Chondrocyte (in vitro differentiated cells): ENCODE results near the gene SERHL2. TPM values are rescaled to one million over a fixed set of nuclear protein-coding genes. Genes with fewer than 3 reads are reported as not detected.
"Not testable (repeated sequence)": the region's sequence is repeated elsewhere in the genome, so short reads cannot be mapped to it uniquely, and the experiment has no call there.

ENCODE experiments used
- DNase-seq: peaks from one replicate; pipeline ENCODE4 v3.0.0; 2021; ENCODE audit warnings: mixed read lengths, low spot score
- H3K27ac Mint-ChIP-seq: one replicate; pipeline ENCODE4 v1.8.0; 2021; ENCODE audit warnings: mild to moderate bottlenecking, moderate library complexity, mixed read lengths; ENCODE audit not compliant: unreplicated experiment
- H3K27me3 Mint-ChIP-seq: 2 replicates; pipeline ENCODE4 v1.8.0; 2021; ENCODE audit warnings: low read depth, mixed read lengths
- H3K36me3 Mint-ChIP-seq: 2 replicates; pipeline ENCODE4 v1.8.0; 2021; ENCODE audit warnings: low read depth, mixed read lengths
- H3K4me1 Mint-ChIP-seq: 2 replicates; pipeline ENCODE4 v1.8.0; 2021; ENCODE audit warnings: low read depth, mild to moderate bottlenecking, mixed read lengths
- H3K4me3 Mint-ChIP-seq: one replicate; pipeline ENCODE4 v1.8.0; 2021; ENCODE audit warnings: mild to moderate bottlenecking, moderate library complexity, mixed read lengths; ENCODE audit not compliant: unreplicated experiment
- H3K9me3 Mint-ChIP-seq: 2 replicates; pipeline ENCODE4 v1.8.0; 2021; ENCODE audit warnings: low read depth, mixed read lengths
- total RNA-seq: library from RNA; stranded (reverse); gene quantifications from 3 replicates; pipeline ENCODE4 v1.2.1, GENCODE V29; 2021
- TF ChIP-seq, protein P1 (sequence below): fragments of 200-600 bp; sonication (generic); IDR thresholded peaks from 2 replicates; pipeline ENCODE4 v1.5.0; 2021; ENCODE audit warnings: antibody characterized with exemption, mild to moderate bottlenecking, moderate library complexity

Gene SERHL2
- total RNA-seq, 1 donor from 2014 or later: 3.5 TPM

DNA sequence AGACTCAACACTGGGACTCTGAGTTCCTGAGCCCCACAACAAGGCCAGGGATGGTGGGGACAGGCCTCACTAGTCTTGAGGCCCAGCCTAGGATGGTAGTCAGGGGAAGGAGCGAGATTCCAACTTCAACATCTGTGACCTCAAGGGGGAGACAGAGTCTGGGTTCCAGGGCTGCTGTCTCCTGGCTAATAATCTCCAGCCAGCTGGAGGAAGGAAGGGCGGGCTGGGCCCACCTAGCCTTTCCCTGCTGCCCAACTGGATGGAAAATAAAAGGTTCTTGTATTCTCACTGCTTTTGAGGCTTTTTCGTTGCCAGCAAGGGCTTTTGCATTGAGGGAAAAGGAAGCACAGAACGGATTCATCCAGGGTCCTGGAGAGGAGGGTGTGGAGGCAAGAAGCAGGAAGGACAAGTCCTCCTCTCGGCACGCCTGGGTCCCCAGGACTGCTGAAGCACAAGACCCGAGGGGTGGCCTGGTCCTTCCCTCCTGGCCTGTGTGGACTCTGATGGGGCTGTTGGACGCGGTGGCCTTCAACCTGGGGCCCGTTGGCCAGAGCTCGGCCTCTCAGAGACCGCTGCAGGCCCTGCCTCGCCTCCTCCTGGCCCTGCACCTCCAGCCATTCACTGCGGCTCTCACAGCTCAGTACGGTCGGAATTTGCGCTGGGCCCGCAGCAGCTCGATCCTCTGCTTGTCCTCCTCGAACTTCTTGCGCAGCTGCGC lies 41.3 kb upstream of the SERHL2 start:
- H3K36me3 Mint-ChIP-seq: peaks cover 11% of the 10 kb centered on the region
- TF ChIP-seq, protein P1, sequence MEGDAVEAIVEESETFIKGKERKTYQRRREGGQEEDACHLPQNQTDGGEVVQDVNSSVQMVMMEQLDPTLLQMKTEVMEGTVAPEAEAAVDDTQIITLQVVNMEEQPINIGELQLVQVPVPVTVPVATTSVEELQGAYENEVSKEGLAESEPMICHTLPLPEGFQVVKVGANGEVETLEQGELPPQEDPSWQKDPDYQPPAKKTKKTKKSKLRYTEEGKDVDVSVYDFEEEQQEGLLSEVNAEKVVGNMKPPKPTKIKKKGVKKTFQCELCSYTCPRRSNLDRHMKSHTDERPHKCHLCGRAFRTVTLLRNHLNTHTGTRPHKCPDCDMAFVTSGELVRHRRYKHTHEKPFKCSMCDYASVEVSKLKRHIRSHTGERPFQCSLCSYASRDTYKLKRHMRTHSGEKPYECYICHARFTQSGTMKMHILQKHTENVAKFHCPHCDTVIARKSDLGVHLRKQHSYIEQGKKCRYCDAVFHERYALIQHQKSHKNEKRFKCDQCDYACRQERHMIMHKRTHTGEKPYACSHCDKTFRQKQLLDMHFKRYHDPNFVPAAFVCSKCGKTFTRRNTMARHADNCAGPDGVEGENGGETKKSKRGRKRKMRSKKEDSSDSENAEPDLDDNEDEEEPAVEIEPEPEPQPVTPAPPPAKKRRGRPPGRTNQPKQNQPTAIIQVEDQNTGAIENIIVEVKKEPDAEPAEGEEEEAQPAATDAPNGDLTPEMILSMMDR: peak; percentile 60
- not testable (repeated sequence) for H3K27ac Mint-ChIP-seq, H3K9me3 Mint-ChIP-seq, DNase-seq, H3K4me1 Mint-ChIP-seq, H3K4me3 Mint-ChIP-seq, H3K27me3 Mint-ChIP-seq

DNA sequence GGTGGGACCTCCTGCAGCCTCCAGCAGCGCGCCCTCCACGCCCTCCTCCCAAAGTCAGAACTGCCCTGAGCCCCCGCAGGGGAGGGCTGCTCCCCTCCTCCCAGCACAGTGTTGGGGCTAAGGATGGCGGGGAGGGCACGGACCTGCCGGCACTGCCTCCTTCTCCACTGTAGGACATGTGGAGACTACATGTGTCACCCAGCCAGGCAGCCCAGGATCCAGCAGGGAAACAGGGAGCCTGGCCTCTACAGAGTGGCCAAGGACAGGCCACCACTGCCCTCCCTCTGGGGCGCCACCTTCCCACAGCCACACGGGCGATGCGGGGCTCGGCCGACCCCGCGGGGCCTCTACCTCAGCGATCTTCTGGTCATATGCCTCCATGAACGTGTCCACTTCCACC lies 39.4 kb upstream of the SERHL2 start:
- not testable (repeated sequence) for H3K27ac Mint-ChIP-seq, H3K4me1 Mint-ChIP-seq, DNase-seq, H3K4me3 Mint-ChIP-seq, H3K9me3 Mint-ChIP-seq, H3K27me3 Mint-ChIP-seq
- H3K36me3 Mint-ChIP-seq: peaks cover 12% of the 10 kb centered on the region

DNA sequence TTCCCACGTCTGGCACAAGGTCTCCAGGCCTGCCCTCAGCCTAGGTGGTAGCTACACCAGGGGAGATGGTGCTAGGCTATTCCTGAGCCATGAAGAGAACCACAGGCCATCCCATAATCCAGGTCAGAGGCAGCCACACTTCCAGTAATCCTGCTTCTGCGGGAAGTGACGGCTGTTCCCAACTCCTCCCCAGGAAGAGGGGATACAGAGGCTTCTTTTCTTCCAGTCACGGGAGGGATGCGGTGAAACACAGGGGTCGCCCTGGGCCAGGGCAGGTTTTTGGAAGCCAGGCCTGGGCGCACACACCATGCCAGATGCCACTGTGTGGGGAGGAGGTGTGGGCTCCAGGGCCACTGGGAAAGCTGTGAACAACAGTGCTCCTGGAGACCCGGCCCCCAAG lies 38.5 kb upstream of the SERHL2 start:
- not testable (repeated sequence) for H3K27me3 Mint-ChIP-seq, DNase-seq, H3K4me3 Mint-ChIP-seq, H3K9me3 Mint-ChIP-seq, H3K27ac Mint-ChIP-seq
- H3K4me1 Mint-ChIP-seq: peaks cover 13% of the 10 kb centered on the region
- peaks cover 12% of the 10 kb centered on the region for H3K36me3 Mint-ChIP-seq

DNA sequence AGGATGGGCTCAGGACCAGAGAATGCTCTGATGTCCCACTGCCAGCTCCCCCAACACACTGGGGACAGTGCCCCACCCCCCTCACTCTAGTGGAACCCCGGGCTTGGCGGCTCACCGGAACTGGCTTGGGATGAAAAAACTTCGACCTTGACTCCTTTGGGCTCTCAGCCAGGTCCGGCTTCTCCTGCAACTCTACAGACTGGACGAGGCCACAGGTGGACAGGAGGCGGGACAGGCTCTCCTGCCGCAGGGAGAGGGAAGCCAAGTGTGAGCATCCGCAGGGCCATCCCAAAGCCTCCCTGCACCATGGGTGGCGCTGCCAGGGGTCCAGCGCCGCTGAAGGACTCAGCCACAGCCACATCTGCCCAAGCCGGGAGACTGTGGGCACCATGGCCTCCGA lies 37.9 kb upstream of the SERHL2 start:
- Mint-ChIP-seq H3K36me3 (peaks cover 12% of the 10 kb centered on the region), H3K4me3 (no peak overlapping the region), H3K9me3 (no peaks in the 10 kb centered on the region), H3K27me3 (no peaks in the 10 kb centered on the region), H3K27ac (no peak overlapping the region), H3K4me1 (peaks cover 15% of the 10 kb centered on the region)
- TF ChIP-seq, protein P1: no peak
- DNase-seq: no peak

DNA sequence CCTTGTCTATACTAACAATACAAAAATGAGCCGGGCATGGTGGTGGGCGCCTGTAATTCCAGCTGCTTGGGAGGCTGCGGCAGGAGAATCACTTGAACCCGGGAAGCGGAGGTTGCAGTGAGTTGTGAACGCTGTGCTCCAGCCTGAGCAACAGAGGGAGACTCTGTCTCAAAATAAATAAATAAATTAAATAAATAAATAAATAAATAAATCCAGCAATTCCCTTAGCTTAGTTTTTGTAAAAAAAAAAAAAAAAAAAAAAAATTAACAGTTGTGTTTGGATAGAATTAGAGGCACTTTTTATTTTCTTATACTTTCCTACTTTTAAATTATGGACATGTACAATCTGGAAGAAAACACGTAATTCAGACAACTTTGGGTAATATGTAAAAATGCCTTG lies 36.7 kb upstream of the SERHL2 start:
- H3K27ac Mint-ChIP-seq, H3K4me3 Mint-ChIP-seq, H3K27me3 Mint-ChIP-seq, DNase-seq, H3K9me3 Mint-ChIP-seq, H3K36me3 Mint-ChIP-seq: not testable (repeated sequence)
- peaks cover 15% of the 10 kb centered on the region for H3K4me1 Mint-ChIP-seq

DNA sequence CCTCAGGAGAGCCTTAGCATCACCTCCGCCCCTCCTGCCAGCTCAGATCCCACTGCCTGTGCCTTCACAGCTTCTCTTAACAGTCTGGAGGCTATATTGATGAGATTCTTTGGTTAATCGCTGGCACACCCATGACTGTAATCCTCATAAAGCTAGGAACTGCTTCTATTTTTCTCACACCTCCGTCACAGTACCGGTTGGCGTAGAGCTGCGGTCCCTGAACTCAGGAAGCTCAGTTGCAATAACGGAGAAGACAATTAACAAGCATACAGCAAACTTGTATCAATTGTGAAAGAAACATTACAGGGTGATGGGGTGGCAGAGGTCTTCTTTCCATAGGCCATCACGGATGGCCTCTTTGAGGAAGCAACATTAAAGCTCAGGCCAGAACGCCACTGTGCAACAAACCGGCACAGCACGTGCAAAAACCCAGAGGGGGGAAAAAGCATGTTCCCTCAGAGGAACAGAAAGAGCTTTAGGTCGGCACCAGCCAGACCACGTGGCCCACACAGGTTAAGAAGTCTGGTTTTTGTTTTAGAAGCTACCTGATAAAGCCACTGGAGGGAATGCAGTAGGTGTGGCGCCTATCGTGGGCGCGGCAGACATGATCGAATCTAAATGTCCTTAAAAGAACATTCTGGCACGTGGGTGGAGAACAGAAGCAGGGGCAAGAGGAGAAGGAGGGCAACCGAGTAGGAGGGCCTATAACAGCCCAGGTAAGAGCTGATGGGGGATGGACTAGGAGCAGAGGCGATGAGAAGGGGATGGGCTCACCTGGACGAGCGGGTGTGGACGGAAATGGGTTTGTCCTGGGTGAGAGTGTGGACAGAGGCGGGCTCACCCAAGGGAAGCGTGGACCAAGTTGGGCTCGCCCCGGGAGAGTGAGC lies 34.9 kb upstream of the SERHL2 start:
- Mint-ChIP-seq H3K27ac (peak overlapping the region; percentile 85), H3K4me1 (peaks cover 15% of the 10 kb centered on the region), H3K4me3 (peak overlapping the region; percentile 98)
- H3K36me3 Mint-ChIP-seq, H3K27me3 Mint-ChIP-seq, H3K9me3 Mint-ChIP-seq, DNase-seq: not testable (repeated sequence)
